Osteoblast (primary cell): ENCODE measurements around the gene AMBRA1. TPM values are rescaled to one million over a fixed set of nuclear protein-coding genes. Genes with fewer than 3 reads are reported as not detected.
"Not testable (repeated sequence)": the region's sequence is repeated elsewhere in the genome, so short reads cannot be mapped to it uniquely, and the experiment has no call there.

ENCODE experiments used
- DNase-seq: peaks from one replicate; pipeline ENCODE4 v3.0.0; 2011; ENCODE audit warnings: low spot score, mixed read lengths; ENCODE audit not compliant: insufficient read length; ENCODE audit errors: missing footprints
- H2AFZ ChIP-seq: 2 replicates; pipeline ENCODE4 v1.6.0; 2011; ENCODE audit warnings: mild to moderate bottlenecking, low read length
- H3K27ac ChIP-seq: 2 replicates; pipeline ENCODE4 v1.5.1; 2011; ENCODE audit warnings: mild to moderate bottlenecking, low read depth, low read length, moderate library complexity
- H3K27me3 ChIP-seq: 2 replicates; pipeline ENCODE4 v1.6.0; 2012; ENCODE audit warnings: mild to moderate bottlenecking, control low read depth, inconsistent platforms, low read length, moderate library complexity; ENCODE audit not compliant: insufficient read depth
- H3K36me3 ChIP-seq: 2 replicates; pipeline ENCODE4 v1.5.1; 2011; ENCODE audit warnings: mild to moderate bottlenecking, low read length, control low read depth, moderate library complexity; ENCODE audit not compliant: insufficient read depth
- H3K4me1 ChIP-seq: 2 replicates; pipeline ENCODE4 v1.5.1; 2011; ENCODE audit warnings: mild to moderate bottlenecking, low read length, control low read depth, moderate library complexity; ENCODE audit not compliant: insufficient read depth
- H3K4me2 ChIP-seq: 2 replicates; pipeline ENCODE4 v1.6.0; 2011; ENCODE audit warnings: mild to moderate bottlenecking, low read length; ENCODE audit not compliant: insufficient read depth
- H3K4me3 ChIP-seq: fragments of 200-600 bp; sonication (generic); 3 replicates; pipeline ENCODE4 v1.5.1; 2012; ENCODE audit warnings: mild to moderate bottlenecking, low read length, inconsistent platforms; ENCODE audit not compliant: insufficient read depth
- H3K79me2 ChIP-seq: 2 replicates; pipeline ENCODE4 v1.6.0; 2012; ENCODE audit warnings: mild to moderate bottlenecking, low read length, control low read depth, inconsistent platforms; ENCODE audit not compliant: insufficient read depth
- H3K9me3 ChIP-seq: 2 replicates; pipeline ENCODE4 v1.5.1; 2011; ENCODE audit warnings: low read depth, low read length, control low read depth
- H4K20me1 ChIP-seq: 2 replicates; pipeline ENCODE4 v1.6.0; 2012; ENCODE audit warnings: mild to moderate bottlenecking, low read length, control low read depth; ENCODE audit not compliant: insufficient read depth
- total RNA-seq: library from RNA; depleted of rRNA; stranded (reverse); fragments of >200 nt; gene quantifications from 2 replicates; pipeline ENCODE4 v1.2.3, GENCODE V29; 2012
- TF ChIP-seq, protein P1 (sequence below): IDR thresholded peaks from 2 replicates; pipeline ENCODE4 v1.5.1; 2011; ENCODE audit warnings: mild to moderate bottlenecking, low read depth, low read length, moderate library complexity; ENCODE audit errors: extremely low read depth

AMBRA1 gene
- total RNA-seq, 1 donor = 29.7 TPM

GRCh38 chr11:46521961-46522681 is 71.7 kb downstream of the AMBRA1 start:
- peaks cover 50% of the 10 kb centered on the region for H4K20me1 ChIP-seq
- TF ChIP-seq, protein P1, sequence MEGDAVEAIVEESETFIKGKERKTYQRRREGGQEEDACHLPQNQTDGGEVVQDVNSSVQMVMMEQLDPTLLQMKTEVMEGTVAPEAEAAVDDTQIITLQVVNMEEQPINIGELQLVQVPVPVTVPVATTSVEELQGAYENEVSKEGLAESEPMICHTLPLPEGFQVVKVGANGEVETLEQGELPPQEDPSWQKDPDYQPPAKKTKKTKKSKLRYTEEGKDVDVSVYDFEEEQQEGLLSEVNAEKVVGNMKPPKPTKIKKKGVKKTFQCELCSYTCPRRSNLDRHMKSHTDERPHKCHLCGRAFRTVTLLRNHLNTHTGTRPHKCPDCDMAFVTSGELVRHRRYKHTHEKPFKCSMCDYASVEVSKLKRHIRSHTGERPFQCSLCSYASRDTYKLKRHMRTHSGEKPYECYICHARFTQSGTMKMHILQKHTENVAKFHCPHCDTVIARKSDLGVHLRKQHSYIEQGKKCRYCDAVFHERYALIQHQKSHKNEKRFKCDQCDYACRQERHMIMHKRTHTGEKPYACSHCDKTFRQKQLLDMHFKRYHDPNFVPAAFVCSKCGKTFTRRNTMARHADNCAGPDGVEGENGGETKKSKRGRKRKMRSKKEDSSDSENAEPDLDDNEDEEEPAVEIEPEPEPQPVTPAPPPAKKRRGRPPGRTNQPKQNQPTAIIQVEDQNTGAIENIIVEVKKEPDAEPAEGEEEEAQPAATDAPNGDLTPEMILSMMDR = peak; percentile 53

DNA sequence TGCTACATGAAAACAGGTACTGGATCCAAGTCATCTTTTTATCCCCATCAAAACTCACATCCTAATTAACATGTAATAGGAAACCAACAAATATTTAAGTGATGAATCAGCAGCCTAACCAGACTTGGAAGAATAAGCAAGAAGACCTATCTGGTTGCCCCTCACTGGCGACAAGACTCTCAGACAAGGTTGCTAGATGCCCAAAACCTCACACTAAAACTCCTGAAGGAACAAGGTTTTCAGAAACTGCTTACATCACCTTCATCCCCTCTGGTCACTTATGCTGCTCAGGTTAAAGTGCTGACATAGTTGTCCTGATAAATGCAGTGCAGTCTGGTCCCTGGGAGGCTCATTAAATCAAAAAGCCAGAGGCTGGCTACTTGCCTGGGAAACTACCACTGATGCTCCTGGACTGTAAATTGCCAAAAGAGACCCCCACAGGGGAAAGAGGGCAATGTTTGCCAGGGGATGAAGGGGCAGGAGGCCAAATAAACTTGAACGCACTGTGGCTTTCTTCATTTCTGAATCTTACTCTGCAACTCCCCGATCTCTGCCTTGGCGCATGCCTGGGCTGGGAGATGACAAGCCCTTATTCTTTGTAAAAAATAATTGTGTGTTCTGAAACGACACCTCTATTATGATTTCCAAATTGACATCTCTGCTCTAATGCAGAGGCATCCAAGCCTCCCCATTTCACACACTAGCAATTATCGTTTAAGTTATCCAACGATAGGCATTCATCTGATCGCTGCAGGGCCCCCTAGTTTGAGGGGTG is 72.7 kb downstream of the AMBRA1 start:
- H2AFZ ChIP-seq = no peak overlapping the region
- peaks cover 62% of the 10 kb centered on the region for H3K79me2 ChIP-seq
- H3K27ac ChIP-seq = no peak overlapping the region
- no peak overlapping the region for H3K4me3 ChIP-seq
- H3K36me3 ChIP-seq = no peaks in the 10 kb centered on the region
- TF ChIP-seq, protein P1 = no peak
- peak; percentile 80 for DNase-seq
- H3K9me3 ChIP-seq = no peaks in the 10 kb centered on the region
- peaks cover 14% of the 10 kb centered on the region for H3K4me1 ChIP-seq
- H4K20me1 ChIP-seq = peaks cover 50% of the 10 kb centered on the region
- H3K4me2 ChIP-seq = no peak overlapping the region
- no peaks in the 10 kb centered on the region for H3K27me3 ChIP-seq

More at GRCh38 chr11:46521961-46522681, 71.7 kb downstream of the AMBRA1 start:
- H3K4me1 ChIP-seq = peaks cover 13% of the 10 kb centered on the region
- no peaks in the 10 kb centered on the region for H3K9me3 ChIP-seq
- no peaks in the 10 kb centered on the region for H3K27me3 ChIP-seq
- no peak overlapping the region for H2AFZ ChIP-seq
- no peak overlapping the region for H3K4me2 ChIP-seq
- peaks cover 65% of the 10 kb centered on the region for H3K79me2 ChIP-seq
- H3K36me3 ChIP-seq = no peaks in the 10 kb centered on the region
- H3K27ac ChIP-seq = no peak overlapping the region
- DNase-seq = peak; percentile 78
- no peak overlapping the region for H3K4me3 ChIP-seq

DNA sequence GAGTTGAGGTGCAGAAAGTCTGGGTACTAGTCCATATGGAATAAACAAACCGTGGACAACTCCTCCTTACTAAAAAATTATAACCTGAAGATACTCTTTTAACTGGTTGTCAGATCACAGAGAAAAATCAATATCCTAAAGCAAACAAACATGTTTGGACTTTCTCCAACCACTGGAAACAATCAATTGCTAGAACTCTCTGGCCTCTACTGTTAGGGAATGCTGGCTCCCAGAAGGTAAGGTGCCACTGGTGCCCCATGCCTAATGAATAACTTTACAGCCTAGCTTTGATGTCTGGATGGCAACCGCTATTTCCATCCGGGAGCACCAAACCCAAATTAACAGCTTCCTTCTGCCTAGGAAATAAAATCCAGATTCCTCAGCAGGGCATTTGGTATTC is 74.5 kb downstream of the AMBRA1 start:
- Histone ChIP-seq H4K20me1 (peaks cover 49% of the 10 kb centered on the region), H3K79me2 (peaks cover 63% of the 10 kb centered on the region), H3K27ac (no peak overlapping the region), H3K4me2 (no peak overlapping the region), H3K4me1 (peaks cover 18% of the 10 kb centered on the region), H3K4me3 (no peak overlapping the region), H3K9me3 (no peaks in the 10 kb centered on the region), H3K27me3 (no peaks in the 10 kb centered on the region), H3K36me3 (no peaks in the 10 kb centered on the region), H2AFZ (no peak overlapping the region)
- no peak for DNase-seq
- TF ChIP-seq, protein P1 = no peak

DNA sequence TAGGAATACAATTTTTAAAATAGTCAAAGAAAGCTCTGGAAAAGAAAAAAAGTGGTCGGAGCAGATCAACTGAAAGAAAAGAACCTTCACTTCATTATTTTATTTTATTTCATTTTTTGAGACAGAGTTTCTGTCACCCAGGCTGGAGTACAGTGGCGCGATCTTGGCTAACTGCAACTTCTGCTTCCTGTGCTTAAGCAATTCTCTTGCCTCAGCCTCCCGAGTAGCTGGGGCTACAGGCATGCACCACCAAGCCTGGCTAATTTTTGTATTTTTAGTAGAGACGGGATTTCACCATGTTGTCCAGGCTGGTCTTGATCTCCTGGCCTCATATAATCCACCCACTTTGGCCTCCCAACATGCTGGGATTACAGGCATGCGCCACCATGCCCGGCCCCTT is 74.9 kb downstream of the AMBRA1 start:
- H3K4me2 ChIP-seq, H3K4me3 ChIP-seq, H3K27ac ChIP-seq, H3K27me3 ChIP-seq, H3K36me3 ChIP-seq, H2AFZ ChIP-seq, DNase-seq, H3K9me3 ChIP-seq: not testable (repeated sequence)
- H4K20me1 ChIP-seq = peaks cover 46% of the 10 kb centered on the region
- peaks cover 18% of the 10 kb centered on the region for H3K4me1 ChIP-seq
- H3K79me2 ChIP-seq = peaks cover 63% of the 10 kb centered on the region
